WTC11 (cell line): ENCODE data around the gene TMTC1. TPM values are rescaled to one million over a fixed set of nuclear protein-coding genes. Genes with fewer than 3 reads are reported as not detected.

Experiments
- ATAC-seq: fragments of 200-7000 bp; cut with Tn5 transposase; 2 replicates; pipeline ENCODE4 v1.10.0; 2021; ENCODE audit warnings: mild to moderate bottlenecking, moderate library complexity
- CTCF ChIA-PET: fragments of 300-600 bp; sonication (Branson Sonifier 250); formaldehyde crosslinking; loops from one replicate; lab custom pipeline; 2021; ENCODE audit warnings: antibody characterized with exemption; lab: Charles Lee
- POLR2A ChIA-PET: fragments of 350-600 bp; sonication (Branson Sonifier 250); formaldehyde crosslinking; loops from one replicate; lab custom pipeline; 2021; ENCODE audit warnings: antibody characterized with exemption; lab: Charles Lee
- DNase-seq: peaks from one replicate; pipeline ENCODE4 v3.0.0; 2021; ENCODE audit warnings: low spot score
- H3K27ac Mint-ChIP-seq: 2 replicates; pipeline ENCODE4 v1.8.0; 2021; ENCODE audit warnings: mixed read lengths
- H3K27me3 Mint-ChIP-seq: 2 replicates; pipeline ENCODE4 v1.8.0; 2021; ENCODE audit warnings: low read depth, mild to moderate bottlenecking, moderate library complexity, mixed read lengths
- H3K36me3 Mint-ChIP-seq: 2 replicates; pipeline ENCODE4 v1.8.0; 2021; ENCODE audit warnings: mixed read lengths
- H3K4me1 Mint-ChIP-seq: 2 replicates; pipeline ENCODE4 v1.8.0; 2022; ENCODE audit warnings: mixed read lengths
- H3K4me3 Mint-ChIP-seq: 2 replicates; pipeline ENCODE4 v1.8.0; 2021; ENCODE audit warnings: mild to moderate bottlenecking, moderate library complexity, mixed read lengths
- H3K9me3 Mint-ChIP-seq: 2 replicates; pipeline ENCODE4 v1.8.0; 2021; ENCODE audit warnings: mixed read lengths
- AFF4 ChIP-seq: sonication (generic); formaldehyde crosslinking; IDR thresholded peaks from 2 replicates; pipeline ENCODE4 v1.8.1; 2023; ENCODE audit warnings: mild to moderate bottlenecking, missing genetic modification reagents, borderline replicate concordance
- ATF3 ChIP-seq: sonication (generic); formaldehyde crosslinking; conservative IDR thresholded peaks from 2 replicates; pipeline ENCODE4 v1.8.1; 2022; ENCODE audit warnings: mild to moderate bottlenecking, missing genetic modification reagents
- CTCF ChIP-seq: fragments of 200-600 bp; IDR thresholded peaks from 2 replicates; pipeline ENCODE4 v1.8.0; 2022; ENCODE audit warnings: antibody characterized with exemption
- E2F1 ChIP-seq: sonication (generic); formaldehyde crosslinking; IDR thresholded peaks from 2 replicates; pipeline ENCODE4 v1.8.0; 2022; ENCODE audit warnings: mild to moderate bottlenecking, missing genetic modification reagents
- FOXJ3 ChIP-seq: sonication (generic); formaldehyde crosslinking; IDR thresholded peaks from 2 replicates; pipeline ENCODE4 v1.9.0; 2021; ENCODE audit warnings: missing genetic modification reagents, mild to moderate bottlenecking, borderline replicate concordance
- FOXP1 ChIP-seq: sonication (generic); formaldehyde crosslinking; IDR thresholded peaks from 2 replicates; pipeline ENCODE4 v1.8.0; 2022; ENCODE audit warnings: missing genetic modification reagents, mild to moderate bottlenecking, moderate library complexity, borderline replicate concordance
- FOXP4 ChIP-seq: sonication (generic); formaldehyde crosslinking; IDR thresholded peaks from 2 replicates; pipeline ENCODE4 v1.8.0; 2022; ENCODE audit warnings: mild to moderate bottlenecking, missing genetic modification reagents
- HMGA2 ChIP-seq: fragments of 250-450 bp; sonication (Bioruptor Pico); IDR thresholded peaks from 2 replicates; pipeline ENCODE4 v1.4.0; 2021; ENCODE audit warnings: mild to moderate bottlenecking, moderate library complexity
- HMGXB4 ChIP-seq: sonication (generic); formaldehyde crosslinking; IDR thresholded peaks from 2 replicates; pipeline ENCODE4 v1.8.1; 2023; ENCODE audit warnings: mild to moderate bottlenecking, moderate library complexity, missing genetic modification reagents
- MYBL2 ChIP-seq: sonication (generic); formaldehyde crosslinking; IDR thresholded peaks from 2 replicates; pipeline ENCODE4 v1.8.1; 2023; ENCODE audit warnings: mild to moderate bottlenecking, moderate library complexity, missing genetic modification reagents
- NFATC4 ChIP-seq: fragments of 250-450 bp; sonication (Bioruptor Pico); IDR thresholded peaks from 2 replicates; pipeline ENCODE4 v1.9.0; 2021; ENCODE audit warnings: mild to moderate bottlenecking
- NFYB ChIP-seq: sonication (generic); formaldehyde crosslinking; conservative IDR thresholded peaks from 2 replicates; pipeline ENCODE4 v1.8.0; 2022; ENCODE audit warnings: low read depth, missing genetic modification reagents
- PRRX2 ChIP-seq: fragments of 250-450 bp; sonication (Bioruptor Pico); IDR thresholded peaks from 2 replicates; pipeline ENCODE4 v1.8.0; 2021; ENCODE audit warnings: mild to moderate bottlenecking
- SOX15 ChIP-seq: fragments of 250-450 bp; sonication (Bioruptor Pico); IDR thresholded peaks from 2 replicates; pipeline ENCODE4 v1.9.0; 2021; ENCODE audit warnings: mild to moderate bottlenecking
- TEAD1 ChIP-seq: sonication (generic); formaldehyde crosslinking; IDR thresholded peaks from 2 replicates; pipeline ENCODE4 v1.8.0; 2022; ENCODE audit warnings: mild to moderate bottlenecking, missing genetic modification reagents
- USF2 ChIP-seq: sonication (generic); formaldehyde crosslinking; IDR thresholded peaks from 2 replicates; pipeline ENCODE4 v1.8.1; 2023; ENCODE audit warnings: mild to moderate bottlenecking, missing genetic modification reagents, moderate library complexity
- ZNF232 ChIP-seq: sonication (generic); formaldehyde crosslinking; IDR thresholded peaks from 2 replicates; pipeline ENCODE4 v1.8.0; 2022; ENCODE audit warnings: mild to moderate bottlenecking, missing genetic modification reagents
- ZNF263 ChIP-seq: sonication (generic); formaldehyde crosslinking; IDR thresholded peaks from 2 replicates; pipeline ENCODE4 v1.8.1; 2022; ENCODE audit warnings: low read depth, mild to moderate bottlenecking, moderate library complexity, missing genetic modification reagents
- ZNF396 ChIP-seq: fragments of 250-450 bp; sonication (Bioruptor Pico); IDR thresholded peaks from 2 replicates; pipeline ENCODE4 v1.8.0; 2021; ENCODE audit warnings: mild to moderate bottlenecking, moderate library complexity, borderline replicate concordance
- ZSCAN18 ChIP-seq: fragments of 250-450 bp; sonication (Bioruptor Pico); IDR thresholded peaks from 2 replicates; pipeline ENCODE4 v2.1.2; 2022; ENCODE audit warnings: mild to moderate bottlenecking, moderate library complexity
- total RNA-seq: library from RNA; stranded (reverse); gene quantifications from 3 replicates; pipeline ENCODE4 v1.2.3, GENCODE V29; 2021

The TMTC1 gene
- total RNA-seq, 1 experiment from 2014 or later, result 17.3 TPM

- TF ChIP-seq AFF4 (CRISPR knock-in tag) (no peak), HMGXB4 (CRISPR knock-in tag) (no peak), ATF3 (CRISPR knock-in tag) (no peak), USF2 (CRISPR knock-in tag) (no peak), E2F1 (no peak), SOX15 (no peak), FOXP4 (CRISPR knock-in tag) (no peak), FOXP1 (no peak), PRRX2 (no peak), MYBL2 (CRISPR knock-in tag) (no peak), ZNF263 (CRISPR knock-in tag) (no peak), TEAD1 (CRISPR knock-in tag) (no peak), ZNF396 (CRISPR knock-in tag) (no peak)
Observed at GRCh38 chr12:29722164-29722563, 61.6 kb downstream of the TMTC1 start (continued).

GRCh38 chr12:29719381-29719780 lies 64.4 kb downstream of the TMTC1 start:
- Mint-ChIP-seq H3K4me3 (no peak overlapping the region), H3K9me3 (no peaks in the 10 kb centered on the region), H3K27me3 (no peaks in the 10 kb centered on the region), H3K27ac (no peak overlapping the region), H3K36me3 (no peaks in the 10 kb centered on the region), H3K4me1 (peaks cover 9% of the 10 kb centered on the region)
- ChIA-PET POLR2A (no interaction called here), CTCF (no interaction called here)
- ATAC-seq (no peak), DNase-seq (no peak)
- no peak for TF ChIP-seq NFYB (CRISPR knock-in tag)
- no peak for TF ChIP-seq ZNF232
- TF ChIP-seq ZSCAN18 (CRISPR knock-in tag), result no peak
- no peak for TF ChIP-seq NFATC4
- TF ChIP-seq AFF4 (CRISPR knock-in tag), result no peak
- TF ChIP-seq HMGA2 (CRISPR knock-in tag), result no peak
- no peak for TF ChIP-seq CTCF
- no peak for TF ChIP-seq FOXJ3 (CRISPR knock-in tag)
